GM18511 (cell line): Measurements from ENCODE around the gene ESPNL.
A peak's percentile ranks its signal among the peaks of the same experiment; 100 is the strongest.

Experiments
- ATAC-seq: cut with Tn5 transposase; IDR thresholded peaks from one replicate; pipeline ENCODE4 v1.9.1; 2021; ENCODE audit warnings: mild to moderate bottlenecking, moderate library complexity; ENCODE audit not compliant: unreplicated experiment

Gene ESPNL

GRCh38 chr2:238155761-238156694 lies 55.9 kb downstream of the ESPNL start:
- no peak for ATAC-seq

GRCh38 chr2:238157506-238158017 lies 57.4 kb downstream of the ESPNL start:
- no peak for ATAC-seq

- no peak for ATAC-seq
Measured at GRCh38 chr2:238158018-238158508, 57.9 kb downstream of the ESPNL start.

GRCh38 chr2:238158509-238159070 lies 58.5 kb downstream of the ESPNL start, which contains the start of gene ERFE:
ERFE (plus strand) TSS chr2:238158970; CDS start chr2:238159008, 38 bp downstream.
- peak; percentile 58 for ATAC-seq

- ATAC-seq = peak; percentile 27
Measured at GRCh38 chr2:238159071-238159539, 59.0 kb downstream of the ESPNL start.

- no peak for ATAC-seq
Measured at GRCh38 chr2:238159661-238160205, 59.6 kb downstream of the ESPNL start.

GRCh38 chr2:238160206-238161129 lies 60.3 kb downstream of the ESPNL start:
- no peak for ATAC-seq

- no peak for ATAC-seq
Measured at GRCh38 chr2:238161291-238162051, 61.3 kb downstream of the ESPNL start.

GRCh38 chr2:238162251-238162845 lies 62.2 kb downstream of the ESPNL start:
- no peak for ATAC-seq

GRCh38 chr2:238162846-238163441 lies 62.8 kb downstream of the ESPNL start:
- no peak for ATAC-seq

GRCh38 chr2:238163481-238164198 lies 63.5 kb downstream of the ESPNL start:
- ATAC-seq = no peak

- ATAC-seq = no peak
Measured at GRCh38 chr2:238164906-238165287, 64.8 kb downstream of the ESPNL start.

- no peak for ATAC-seq
Measured at GRCh38 chr2:238165288-238165921, 65.3 kb downstream of the ESPNL start.

GRCh38 chr2:238166391-238167343 lies 66.5 kb downstream of the ESPNL start:
- ATAC-seq = no peak

GRCh38 chr2:238167344-238167715 lies 67.2 kb downstream of the ESPNL start:
- ATAC-seq = no peak

GRCh38 chr2:238167761-238168160 lies 67.6 kb downstream of the ESPNL start:
- no peak for ATAC-seq
